Loucy (cell line): ENCODE data around the gene CFAP53.

Source experiments
- H2AFZ ChIP-seq: fragments of 200-600 bp; sonication (generic); 2 replicates; pipeline ENCODE4 v1.6.0; 2016; ENCODE audit warnings: antibody characterized with exemption, mild to moderate bottlenecking, low read length, moderate library complexity
- H3F3A ChIP-seq: fragments of 200-600 bp; 2 replicates; pipeline ENCODE4 v1.6.0; 2016; ENCODE audit warnings: antibody characterized with exemption, low read depth, mild to moderate bottlenecking
- H3K27me3 ChIP-seq: fragments of 200-600 bp; sonication (generic); 2 replicates; pipeline ENCODE4 v1.6.1; 2014; ENCODE audit warnings: low read length, mild to moderate bottlenecking; ENCODE audit not compliant: insufficient read depth, poor library complexity, severe bottlenecking
- H3K36me3 ChIP-seq: fragments of 200-600 bp; sonication (generic); 2 replicates; pipeline ENCODE4 v1.6.1; 2016; ENCODE audit warnings: low read length; ENCODE audit not compliant: insufficient read depth
- H3K4me1 ChIP-seq: fragments of 200-600 bp; sonication (generic); 2 replicates; pipeline ENCODE4 v1.5.1; 2014; ENCODE audit warnings: low read length, mild to moderate bottlenecking; ENCODE audit not compliant: insufficient read depth, poor library complexity, severe bottlenecking
- H3K4me2 ChIP-seq: fragments of 200-600 bp; sonication (generic); 2 replicates; pipeline ENCODE4 v1.6.0; 2014; ENCODE audit warnings: antibody characterized with exemption, low read length, low read depth, mild to moderate bottlenecking; ENCODE audit not compliant: poor library complexity, severe bottlenecking
- H3K4me3 ChIP-seq: fragments of 200-600 bp; sonication (generic); 2 replicates; pipeline ENCODE4 v1.5.1; 2014; ENCODE audit warnings: low read length, mild to moderate bottlenecking, mixed read lengths; ENCODE audit not compliant: poor library complexity, severe bottlenecking
- H3K79me2 ChIP-seq: fragments of 200-600 bp; sonication (generic); 2 replicates; pipeline ENCODE4 v1.6.1; 2014; ENCODE audit warnings: low read length; ENCODE audit not compliant: insufficient read depth
- H3K9ac ChIP-seq: fragments of 200-600 bp; sonication (generic); 2 replicates; pipeline ENCODE4 v1.6.0; 2014; ENCODE audit warnings: mild to moderate bottlenecking, low read depth, low read length, moderate library complexity; ENCODE audit not compliant: poor library complexity, severe bottlenecking
- H3K9me2 ChIP-seq: fragments of 200-600 bp; sonication (generic); replicated peaks from 2 replicates; pipeline ENCODE4 v1.6.1; 2016; ENCODE audit warnings: low read depth, low read length, mixed read lengths
- H3K9me3 ChIP-seq: fragments of 200-600 bp; sonication (generic); 2 replicates; pipeline ENCODE4 v1.6.1; 2014; ENCODE audit warnings: mild to moderate bottlenecking, antibody characterized with exemption, low read length, low read depth; ENCODE audit not compliant: insufficient read depth
- H4K20me1 ChIP-seq: fragments of 200-600 bp; sonication (generic); 2 replicates; pipeline ENCODE4 v1.6.0; 2014; ENCODE audit warnings: antibody characterized with exemption, low read length, mild to moderate bottlenecking; ENCODE audit not compliant: insufficient read depth, poor library complexity, severe bottlenecking
- EZH2phosphoT487 ChIP-seq: fragments of 200-600 bp; IDR thresholded peaks from 2 replicates; pipeline ENCODE4 v1.6.1; 2018; ENCODE audit warnings: antibody characterized with exemption, mild to moderate bottlenecking, moderate library complexity, borderline replicate concordance
- TF ChIP-seq, protein P1 (sequence below): fragments of 200-600 bp; sonication (generic); conservative IDR thresholded peaks from 2 replicates; pipeline ENCODE4 v1.5.1; 2014; ENCODE audit warnings: mild to moderate bottlenecking, antibody characterized with exemption, low read length

The CFAP53 gene

DNA sequence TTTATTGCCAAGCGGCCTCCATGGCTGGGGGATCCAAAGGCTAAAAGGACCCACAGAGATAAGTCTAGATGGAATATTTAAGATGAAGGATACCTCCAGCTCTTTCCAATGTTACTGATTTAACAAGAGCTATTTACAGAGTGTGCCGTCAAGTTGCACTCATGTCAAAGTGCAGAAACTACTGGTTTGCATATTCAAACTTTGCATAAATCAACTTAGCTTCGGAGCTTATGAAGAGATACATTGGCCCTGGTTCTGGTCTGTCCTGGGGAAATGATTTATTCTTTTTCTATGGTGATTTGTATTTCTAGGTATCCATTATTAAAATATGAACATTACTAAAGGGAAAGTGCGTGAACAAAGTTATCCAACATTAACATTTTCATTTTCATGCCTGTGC is 57.0 kb downstream of the CFAP53 start:
- H3K4me1 ChIP-seq: no peaks in the 10 kb centered on the region

DNA sequence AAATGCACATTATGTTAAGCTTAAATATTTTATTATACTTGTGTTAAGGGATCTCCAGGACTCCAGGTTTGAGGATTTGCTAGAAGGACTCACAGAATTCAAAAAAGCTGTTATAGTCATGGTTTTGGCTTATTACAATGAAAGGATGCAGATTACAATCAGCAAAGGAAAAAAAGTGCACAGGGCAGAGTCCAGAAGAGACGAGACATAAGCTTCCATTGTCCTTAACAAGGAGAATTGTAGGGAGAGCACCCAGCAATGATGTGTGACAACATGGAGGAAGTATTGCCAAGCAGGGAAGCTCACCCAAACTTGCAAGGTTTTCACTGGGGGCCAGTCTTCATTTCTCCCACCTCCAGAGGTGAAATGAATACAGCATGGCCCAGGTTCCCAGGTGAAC is 58.6 kb downstream of the CFAP53 start:
- no peaks in the 10 kb centered on the region for H3K9me2 ChIP-seq

More for the DNA sequence above, 57.0 kb downstream of the CFAP53 start:
- Histone ChIP-seq H3K9me3 (no peaks in the 10 kb centered on the region), H3K9ac (no peak overlapping the region), H3K9me2 (no peaks in the 10 kb centered on the region), H3F3A (no peaks in the 10 kb centered on the region), H3K4me3 (no peak overlapping the region), H3K79me2 (no peaks in the 10 kb centered on the region), H3K4me2 (no peak overlapping the region), H3K36me3 (no peaks in the 10 kb centered on the region), H2AFZ (no peak overlapping the region), H3K27me3 (no peaks in the 10 kb centered on the region), H4K20me1 (no peaks in the 10 kb centered on the region)
- TF ChIP-seq EZH2phosphoT487: no peak
- TF ChIP-seq, protein P1, sequence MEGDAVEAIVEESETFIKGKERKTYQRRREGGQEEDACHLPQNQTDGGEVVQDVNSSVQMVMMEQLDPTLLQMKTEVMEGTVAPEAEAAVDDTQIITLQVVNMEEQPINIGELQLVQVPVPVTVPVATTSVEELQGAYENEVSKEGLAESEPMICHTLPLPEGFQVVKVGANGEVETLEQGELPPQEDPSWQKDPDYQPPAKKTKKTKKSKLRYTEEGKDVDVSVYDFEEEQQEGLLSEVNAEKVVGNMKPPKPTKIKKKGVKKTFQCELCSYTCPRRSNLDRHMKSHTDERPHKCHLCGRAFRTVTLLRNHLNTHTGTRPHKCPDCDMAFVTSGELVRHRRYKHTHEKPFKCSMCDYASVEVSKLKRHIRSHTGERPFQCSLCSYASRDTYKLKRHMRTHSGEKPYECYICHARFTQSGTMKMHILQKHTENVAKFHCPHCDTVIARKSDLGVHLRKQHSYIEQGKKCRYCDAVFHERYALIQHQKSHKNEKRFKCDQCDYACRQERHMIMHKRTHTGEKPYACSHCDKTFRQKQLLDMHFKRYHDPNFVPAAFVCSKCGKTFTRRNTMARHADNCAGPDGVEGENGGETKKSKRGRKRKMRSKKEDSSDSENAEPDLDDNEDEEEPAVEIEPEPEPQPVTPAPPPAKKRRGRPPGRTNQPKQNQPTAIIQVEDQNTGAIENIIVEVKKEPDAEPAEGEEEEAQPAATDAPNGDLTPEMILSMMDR: no peak

DNA sequence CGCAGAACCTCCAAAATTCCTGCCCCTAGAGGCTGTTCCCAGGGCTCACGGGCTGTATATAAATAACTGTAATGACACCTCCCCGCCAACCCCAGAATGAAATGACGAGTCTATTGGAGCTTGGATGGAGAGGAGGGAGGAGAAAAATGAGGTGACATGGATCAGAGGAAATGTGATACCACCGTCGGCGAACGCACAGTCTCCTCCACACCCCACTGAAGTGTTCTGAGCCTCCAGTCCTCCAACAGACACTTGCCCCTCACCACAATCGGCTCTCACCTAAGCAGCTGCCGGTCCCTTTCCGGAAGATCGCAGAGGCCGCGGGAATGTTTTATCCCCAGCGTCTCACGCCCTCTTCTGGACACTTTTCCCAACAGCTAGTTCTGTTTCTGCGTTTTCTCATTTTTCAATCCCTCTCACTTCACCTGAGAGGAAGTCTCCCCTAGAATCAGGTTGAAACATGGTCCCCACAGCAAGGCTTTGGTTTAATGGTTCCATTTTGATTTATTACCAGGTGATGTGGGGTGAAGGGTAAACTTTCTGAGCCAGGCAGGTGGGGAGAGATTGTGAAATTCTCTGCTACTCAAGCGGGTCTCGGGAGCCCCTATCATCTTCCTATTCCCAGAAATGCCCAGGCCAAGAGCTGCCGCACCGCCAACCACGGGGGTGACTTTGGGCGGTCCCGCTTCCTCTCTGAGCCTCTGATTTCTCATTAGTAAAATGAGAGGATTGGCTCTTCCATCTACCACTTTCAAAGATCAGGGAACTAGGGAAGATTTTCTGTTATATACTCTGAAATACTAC is 62.3 kb downstream of the CFAP53 start:
- H3K9ac ChIP-seq: no peak overlapping the region
- H3K9me2 ChIP-seq: no peaks in the 10 kb centered on the region
- no peak for TF ChIP-seq EZH2phosphoT487
- TF ChIP-seq, protein P1: peak; percentile 74
- H3K27me3 ChIP-seq: no peaks in the 10 kb centered on the region
- no peaks in the 10 kb centered on the region for H3K36me3 ChIP-seq
- no peaks in the 10 kb centered on the region for H3K79me2 ChIP-seq
- H3F3A ChIP-seq: no peaks in the 10 kb centered on the region
- H2AFZ ChIP-seq: peak overlapping the region; percentile 77
- H4K20me1 ChIP-seq: no peaks in the 10 kb centered on the region
- no peaks in the 10 kb centered on the region for H3K4me1 ChIP-seq
- H3K4me3 ChIP-seq: peak overlapping the region; percentile 24
- peak overlapping the region; percentile 46 for H3K4me2 ChIP-seq
- H3K9me3 ChIP-seq: no peaks in the 10 kb centered on the region

More for the DNA sequence above, 58.6 kb downstream of the CFAP53 start:
- Histone ChIP-seq H3F3A (no peaks in the 10 kb centered on the region), H3K4me2 (no peak overlapping the region), H3K27me3 (no peaks in the 10 kb centered on the region), H3K9ac (no peak overlapping the region), H3K4me1 (no peaks in the 10 kb centered on the region), H2AFZ (no peak overlapping the region), H3K79me2 (no peaks in the 10 kb centered on the region), H3K4me3 (no peak overlapping the region), H4K20me1 (no peaks in the 10 kb centered on the region), H3K9me3 (no peaks in the 10 kb centered on the region), H3K36me3 (no peaks in the 10 kb centered on the region)
- TF ChIP-seq, protein P1: no peak
- TF ChIP-seq EZH2phosphoT487: no peak
